ENCODE results near the gene TBCE. TPM values are rescaled to one million over a fixed set of nuclear protein-coding genes. Genes with fewer than 3 reads are reported as not detected.

Gene TBCE
- polyA plus RNA-seq, 10 donors: 35.1 to 60.6 (median 50.4) TPM

Other genes starting within 250 kb of the TBCE start
- 100 to 1,000 TPM; 142 to 208 (median 159) TPM for gene TOMM20, start 238.6 kb upstream of the TBCE start, polyA plus RNA-seq (ENCODE audit: insufficient read length in 10 of 10)
- gene RBM34, start 206.2 kb upstream of the TBCE start, polyA plus RNA-seq (ENCODE audit: insufficient read length in 10 of 10): 10 to 100 TPM; 49.2 to 66.8 (median 59.0) TPM
- gene ARID4B, start 39.2 kb upstream of the TBCE start, polyA plus RNA-seq (ENCODE audit: insufficient read length in 10 of 10): 10 to 100 TPM; 19.5 to 26.0 (median 22.6) TPM
- gene GGPS1, start 38.9 kb upstream of the TBCE start, polyA plus RNA-seq (ENCODE audit: insufficient read length in 10 of 10): 10 to 100 TPM; 35.3 to 45.0 (median 39.0) TPM
- 10 to 100 TPM; 16.5 to 31.5 (median 22.9) TPM for gene B3GALNT2, start 137.0 kb downstream of the TBCE start, polyA plus RNA-seq (ENCODE audit: insufficient read length in 10 of 10)

Measured in muscle of back (tissue), 10 donors.